Ishikawa (cell line): ENCODE data around the gene DTYMK.

Source experiments
- CEBPB ChIP-seq: IDR thresholded peaks from 2 replicates; pipeline ENCODE4 v1.6.1; 2012
- CREB1 ChIP-seq: IDR thresholded peaks from 2 replicates; pipeline ENCODE4 v1.6.1; 2012; ENCODE audit warnings: low read depth
- EP300 ChIP-seq: IDR thresholded peaks from 2 replicates; pipeline ENCODE4 v1.6.1; 2012; ENCODE audit warnings: borderline replicate concordance
- FOXM1 ChIP-seq: IDR thresholded peaks from 2 replicates; pipeline ENCODE4 v1.6.1; 2012; ENCODE audit warnings: low read depth, borderline replicate concordance
- NFIC ChIP-seq: IDR thresholded peaks from 2 replicates; pipeline ENCODE4 v1.6.1; 2012
- RAD21 ChIP-seq: IDR thresholded peaks from 2 replicates; pipeline ENCODE4 v1.6.1; 2012; ENCODE audit warnings: low read depth
- TAF1 ChIP-seq: IDR thresholded peaks from 2 replicates; pipeline ENCODE4 v1.6.1; 2012; ENCODE audit warnings: low read depth, mild to moderate bottlenecking
- TCF12 ChIP-seq: IDR thresholded peaks from 2 replicates; pipeline ENCODE4 v1.6.1; 2012; ENCODE audit warnings: low read depth
- YY1 ChIP-seq: IDR thresholded peaks from 2 replicates; pipeline ENCODE4 v1.6.1; 2012; ENCODE audit warnings: low read depth
- TF ChIP-seq, protein P1 (sequence below): IDR thresholded peaks from 2 replicates; pipeline ENCODE4 v1.6.1; 2012
- TF ChIP-seq, protein P2 (sequence below): IDR thresholded peaks from 2 replicates; pipeline ENCODE4 v1.6.1; 2012; ENCODE audit warnings: low read depth, mild to moderate bottlenecking

- no peak for TF ChIP-seq RAD21
- TF ChIP-seq CREB1 = no peak
- TF ChIP-seq, protein P1, sequence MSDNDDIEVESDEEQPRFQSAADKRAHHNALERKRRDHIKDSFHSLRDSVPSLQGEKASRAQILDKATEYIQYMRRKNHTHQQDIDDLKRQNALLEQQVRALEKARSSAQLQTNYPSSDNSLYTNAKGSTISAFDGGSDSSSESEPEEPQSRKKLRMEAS = no peak
- TF ChIP-seq FOXM1 = no peak
- TF ChIP-seq, protein P2, sequence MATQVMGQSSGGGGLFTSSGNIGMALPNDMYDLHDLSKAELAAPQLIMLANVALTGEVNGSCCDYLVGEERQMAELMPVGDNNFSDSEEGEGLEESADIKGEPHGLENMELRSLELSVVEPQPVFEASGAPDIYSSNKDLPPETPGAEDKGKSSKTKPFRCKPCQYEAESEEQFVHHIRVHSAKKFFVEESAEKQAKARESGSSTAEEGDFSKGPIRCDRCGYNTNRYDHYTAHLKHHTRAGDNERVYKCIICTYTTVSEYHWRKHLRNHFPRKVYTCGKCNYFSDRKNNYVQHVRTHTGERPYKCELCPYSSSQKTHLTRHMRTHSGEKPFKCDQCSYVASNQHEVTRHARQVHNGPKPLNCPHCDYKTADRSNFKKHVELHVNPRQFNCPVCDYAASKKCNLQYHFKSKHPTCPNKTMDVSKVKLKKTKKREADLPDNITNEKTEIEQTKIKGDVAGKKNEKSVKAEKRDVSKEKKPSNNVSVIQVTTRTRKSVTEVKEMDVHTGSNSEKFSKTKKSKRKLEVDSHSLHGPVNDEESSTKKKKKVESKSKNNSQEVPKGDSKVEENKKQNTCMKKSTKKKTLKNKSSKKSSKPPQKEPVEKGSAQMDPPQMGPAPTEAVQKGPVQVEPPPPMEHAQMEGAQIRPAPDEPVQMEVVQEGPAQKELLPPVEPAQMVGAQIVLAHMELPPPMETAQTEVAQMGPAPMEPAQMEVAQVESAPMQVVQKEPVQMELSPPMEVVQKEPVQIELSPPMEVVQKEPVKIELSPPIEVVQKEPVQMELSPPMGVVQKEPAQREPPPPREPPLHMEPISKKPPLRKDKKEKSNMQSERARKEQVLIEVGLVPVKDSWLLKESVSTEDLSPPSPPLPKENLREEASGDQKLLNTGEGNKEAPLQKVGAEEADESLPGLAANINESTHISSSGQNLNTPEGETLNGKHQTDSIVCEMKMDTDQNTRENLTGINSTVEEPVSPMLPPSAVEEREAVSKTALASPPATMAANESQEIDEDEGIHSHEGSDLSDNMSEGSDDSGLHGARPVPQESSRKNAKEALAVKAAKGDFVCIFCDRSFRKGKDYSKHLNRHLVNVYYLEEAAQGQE = no peak
- TF ChIP-seq CEBPB = no peak
- no peak for TF ChIP-seq TCF12
- no peak for TF ChIP-seq YY1
- no peak for TF ChIP-seq TAF1
- TF ChIP-seq NFIC = no peak
- no peak for TF ChIP-seq EP300
Observed at GRCh38 chr2:241675885-241676284, 10.7 kb downstream of the DTYMK start.
